Tibial nerve (tissue), 3 donors: ENCODE results near the gene BCL7C.

Source experiments
- POLR2A ChIP-seq, 2 donors: fragments of 450-650 bp; IDR thresholded peaks; one replicate each; pipeline ENCODE4 v1.6.1; 2017; ENCODE audit warnings: antibody characterized with exemption in 2 of 2, mild to moderate bottlenecking in 2 of 2, moderate library complexity in 2 of 2
- TF ChIP-seq, protein P1 (sequence below), 5 experiments: fragments of 200-600 bp in 3 of 5; fragments of 450-650 bp in 2 of 5; sonication (generic) in 3 of 5; IDR thresholded peaks; one replicate each; pipeline ENCODE4 v1.5.1; 2016 to 2019; ENCODE audit warnings: antibody characterized with exemption in 5 of 5, mild to moderate bottlenecking in 3 of 5, moderate library complexity in 2 of 5

DNA sequence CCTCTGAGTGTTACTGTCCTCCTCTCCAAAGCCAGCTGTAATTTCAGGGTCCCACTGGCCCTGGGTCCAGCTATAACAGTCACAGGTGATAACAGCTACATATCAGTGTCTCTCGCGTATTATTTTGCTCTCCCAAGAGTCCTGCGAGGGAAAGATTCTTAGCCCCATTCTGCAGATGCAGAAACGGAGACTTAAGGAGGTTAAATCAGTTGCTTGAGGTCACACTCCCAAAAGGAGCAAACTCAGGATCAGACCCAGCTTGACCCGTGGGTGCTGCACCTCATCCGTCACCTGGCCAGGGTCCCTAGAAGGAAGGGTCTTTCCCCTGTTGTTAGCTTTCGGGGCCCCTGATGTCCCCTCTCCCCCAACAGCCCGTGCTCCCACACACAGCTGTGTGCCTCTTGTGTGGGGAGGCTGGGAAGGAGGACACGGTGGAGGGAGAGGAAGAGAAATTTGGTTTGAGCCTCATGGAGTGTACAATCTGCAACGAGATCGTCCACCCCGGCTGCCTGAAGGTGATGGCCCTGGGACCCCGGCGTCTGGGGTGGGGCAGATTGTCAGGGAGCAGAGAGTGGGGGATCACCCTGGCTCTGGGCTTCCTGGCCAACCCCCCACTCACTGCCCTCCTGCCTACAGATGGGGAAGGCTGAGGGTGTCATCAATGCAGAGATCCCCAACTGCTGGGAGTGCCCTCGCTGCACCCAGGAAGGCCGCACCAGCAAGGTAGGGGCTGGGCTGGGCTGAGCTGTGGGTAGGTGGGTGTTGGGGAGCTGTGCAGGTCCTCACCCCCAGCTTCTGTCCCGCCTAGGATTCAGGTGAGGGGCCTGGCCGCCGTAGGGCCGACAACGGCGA lies 33.3 kb upstream of the BCL7C start:
- TF ChIP-seq, protein P1, sequence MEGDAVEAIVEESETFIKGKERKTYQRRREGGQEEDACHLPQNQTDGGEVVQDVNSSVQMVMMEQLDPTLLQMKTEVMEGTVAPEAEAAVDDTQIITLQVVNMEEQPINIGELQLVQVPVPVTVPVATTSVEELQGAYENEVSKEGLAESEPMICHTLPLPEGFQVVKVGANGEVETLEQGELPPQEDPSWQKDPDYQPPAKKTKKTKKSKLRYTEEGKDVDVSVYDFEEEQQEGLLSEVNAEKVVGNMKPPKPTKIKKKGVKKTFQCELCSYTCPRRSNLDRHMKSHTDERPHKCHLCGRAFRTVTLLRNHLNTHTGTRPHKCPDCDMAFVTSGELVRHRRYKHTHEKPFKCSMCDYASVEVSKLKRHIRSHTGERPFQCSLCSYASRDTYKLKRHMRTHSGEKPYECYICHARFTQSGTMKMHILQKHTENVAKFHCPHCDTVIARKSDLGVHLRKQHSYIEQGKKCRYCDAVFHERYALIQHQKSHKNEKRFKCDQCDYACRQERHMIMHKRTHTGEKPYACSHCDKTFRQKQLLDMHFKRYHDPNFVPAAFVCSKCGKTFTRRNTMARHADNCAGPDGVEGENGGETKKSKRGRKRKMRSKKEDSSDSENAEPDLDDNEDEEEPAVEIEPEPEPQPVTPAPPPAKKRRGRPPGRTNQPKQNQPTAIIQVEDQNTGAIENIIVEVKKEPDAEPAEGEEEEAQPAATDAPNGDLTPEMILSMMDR (IDR thresholded peaks at IDR 0.05) = no peak
- no peak for TF ChIP-seq POLR2A (IDR thresholded peaks at IDR 0.05)
